C4-2B (cell line): ENCODE results near the gene MAP2K3.

Experiments
- CTCF ChIP-seq: fragments of 450-650 bp; conservative IDR thresholded peaks from 2 replicates; pipeline ENCODE4 v1.5.1; 2017; ENCODE audit warnings: mild to moderate bottlenecking
- ZFX ChIP-seq: fragments of 450-650 bp; IDR thresholded peaks from 2 replicates; pipeline ENCODE4 v1.6.1; 2017

- no peak for TF ChIP-seq CTCF
- no peak for TF ChIP-seq ZFX
These were observed 11.4 kb upstream of the MAP2K3 start for GRCh38 chr17:21272881-21273792.
